Cardiac muscle cell (in vitro differentiated cells and primary cell): ENCODE data around the gene PTPN14. TPM values are rescaled to one million over a fixed set of nuclear protein-coding genes. Genes with fewer than 3 reads are reported as not detected.

ENCODE experiments used
- DNase-seq, 2 donors: peaks; one replicate each; pipeline versions ENCODE4 v3.0.0 to v3.0.0-alpha.2; 2010 to 2017; ENCODE audit warnings: low read depth in 1 of 2, low spot score in 1 of 2
- H3K27ac ChIP-seq: fragments of 200-600 bp; sonication (generic); 2 replicates; pipeline ENCODE4 v1.5.1; 2016
- H3K27me3 ChIP-seq: fragments of 200-600 bp; sonication (generic); 2 replicates; pipeline ENCODE4 v1.6.0; 2016; ENCODE audit warnings: control low read depth
- H3K36me3 ChIP-seq: fragments of 200-600 bp; sonication (generic); 2 replicates; pipeline ENCODE4 v1.5.1; 2016; ENCODE audit warnings: control low read depth
- H3K4me1 ChIP-seq: fragments of 200-600 bp; sonication (generic); 2 replicates; pipeline ENCODE4 v1.8.1; 2017; ENCODE audit warnings: low read depth, mild to moderate bottlenecking, mixed run types
- H3K4me3 ChIP-seq: fragments of 200-600 bp; sonication (generic); 2 replicates; pipeline ENCODE4 v1.5.1; 2016; ENCODE audit warnings: mild to moderate bottlenecking
- H3K9me3 ChIP-seq: fragments of 200-600 bp; sonication (generic); 2 replicates; pipeline ENCODE4 v1.5.1; 2017; ENCODE audit warnings: low read depth, mild to moderate bottlenecking, control low read depth
- polyA plus RNA-seq: library from polyadenylated mRNA; unstranded; fragments of >200 nt; fragmentation: Nextera tagmentation; extraction: Ambion mirVana; gene quantifications from 2 replicates; pipeline ENCODE4 v1.2.1, GENCODE V29; 2016
- total RNA-seq: library from RNA; depleted of rRNA; stranded (reverse); fragments of >200 nt; gene quantifications from 2 replicates; pipeline ENCODE4 v1.2.3, GENCODE V29; 2016
- TF ChIP-seq, protein P1 (sequence below): IDR thresholded peaks from 2 replicates; pipeline ENCODE4 v1.5.1; 2012; ENCODE audit warnings: low read depth, mild to moderate bottlenecking, low read length

The PTPN14 gene
- total and polyA plus RNA-seq, 2 experiments from 2014 or later, result 4.6 to 5.4 TPM

DNA sequence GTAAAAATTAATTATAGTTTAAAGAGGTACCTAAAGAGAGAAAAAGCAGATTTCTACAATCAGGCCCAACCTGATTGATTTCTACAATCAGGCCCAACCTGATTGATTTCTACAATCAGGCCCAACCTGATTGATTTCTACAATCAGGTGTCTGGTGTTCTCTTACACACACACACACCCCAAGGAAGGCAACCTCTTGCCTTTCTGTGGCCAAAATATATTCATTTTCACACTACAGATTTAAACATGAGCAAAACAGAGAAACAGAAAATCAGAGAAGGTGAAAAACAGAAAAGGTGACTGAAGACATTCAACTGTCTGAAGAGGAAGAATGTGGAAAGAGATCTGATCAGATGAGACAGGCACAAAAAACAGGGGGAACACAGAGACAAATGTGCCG, 166.0 kb downstream of the PTPN14 start:
- TF ChIP-seq, protein P1, sequence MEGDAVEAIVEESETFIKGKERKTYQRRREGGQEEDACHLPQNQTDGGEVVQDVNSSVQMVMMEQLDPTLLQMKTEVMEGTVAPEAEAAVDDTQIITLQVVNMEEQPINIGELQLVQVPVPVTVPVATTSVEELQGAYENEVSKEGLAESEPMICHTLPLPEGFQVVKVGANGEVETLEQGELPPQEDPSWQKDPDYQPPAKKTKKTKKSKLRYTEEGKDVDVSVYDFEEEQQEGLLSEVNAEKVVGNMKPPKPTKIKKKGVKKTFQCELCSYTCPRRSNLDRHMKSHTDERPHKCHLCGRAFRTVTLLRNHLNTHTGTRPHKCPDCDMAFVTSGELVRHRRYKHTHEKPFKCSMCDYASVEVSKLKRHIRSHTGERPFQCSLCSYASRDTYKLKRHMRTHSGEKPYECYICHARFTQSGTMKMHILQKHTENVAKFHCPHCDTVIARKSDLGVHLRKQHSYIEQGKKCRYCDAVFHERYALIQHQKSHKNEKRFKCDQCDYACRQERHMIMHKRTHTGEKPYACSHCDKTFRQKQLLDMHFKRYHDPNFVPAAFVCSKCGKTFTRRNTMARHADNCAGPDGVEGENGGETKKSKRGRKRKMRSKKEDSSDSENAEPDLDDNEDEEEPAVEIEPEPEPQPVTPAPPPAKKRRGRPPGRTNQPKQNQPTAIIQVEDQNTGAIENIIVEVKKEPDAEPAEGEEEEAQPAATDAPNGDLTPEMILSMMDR, result no peak
- Histone ChIP-seq H3K36me3 (peaks cover 6% of the 10 kb centered on the region), H3K9me3 (no peaks in the 10 kb centered on the region), H3K4me1 (no peaks in the 10 kb centered on the region), H3K4me3 (no peak overlapping the region), H3K27me3 (no peaks in the 10 kb centered on the region), H3K27ac (no peak overlapping the region)
- no peak for DNase-seq

DNA sequence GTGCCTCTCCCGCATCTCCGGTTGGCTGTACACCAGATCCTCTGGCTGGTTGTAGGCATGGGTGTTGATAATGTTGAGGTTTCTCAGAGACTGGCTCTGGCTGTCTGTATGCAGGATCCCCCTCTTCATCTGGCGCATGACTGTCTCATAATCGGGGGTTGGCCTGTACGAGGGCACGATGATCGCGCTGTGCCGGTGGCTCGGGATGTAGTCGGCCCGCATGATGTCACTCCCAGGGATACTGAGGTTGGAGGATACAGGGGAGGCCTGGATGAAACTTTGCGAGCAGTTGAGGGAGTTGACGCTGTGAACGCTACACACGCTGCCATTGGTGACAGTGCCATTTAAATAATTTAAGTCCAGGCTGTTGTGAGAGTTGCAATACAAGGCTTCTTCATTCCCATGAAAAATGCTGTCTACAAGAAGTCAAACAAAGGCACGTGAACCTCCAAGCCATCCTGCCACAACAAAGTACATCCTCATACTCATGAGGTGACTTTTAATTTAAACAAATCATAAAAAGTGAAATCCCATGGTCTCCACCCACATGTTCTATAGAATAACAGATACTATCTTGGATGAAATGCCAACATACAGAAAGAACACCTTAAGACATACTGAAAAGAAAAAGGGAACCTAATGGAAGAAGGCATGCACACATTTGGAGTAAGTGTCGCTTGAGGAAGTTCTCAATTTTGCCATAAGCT, 166.9 kb downstream of the PTPN14 start:
- TF ChIP-seq, protein P1, result no peak
- H3K9me3 ChIP-seq, result no peaks in the 10 kb centered on the region
- no peak overlapping the region for H3K4me3 ChIP-seq
- H3K4me1 ChIP-seq, result no peaks in the 10 kb centered on the region
- H3K27me3 ChIP-seq, result no peaks in the 10 kb centered on the region
- no peak overlapping the region for H3K27ac ChIP-seq
- DNase-seq, result no peak
- peaks cover 6% of the 10 kb centered on the region for H3K36me3 ChIP-seq

DNA sequence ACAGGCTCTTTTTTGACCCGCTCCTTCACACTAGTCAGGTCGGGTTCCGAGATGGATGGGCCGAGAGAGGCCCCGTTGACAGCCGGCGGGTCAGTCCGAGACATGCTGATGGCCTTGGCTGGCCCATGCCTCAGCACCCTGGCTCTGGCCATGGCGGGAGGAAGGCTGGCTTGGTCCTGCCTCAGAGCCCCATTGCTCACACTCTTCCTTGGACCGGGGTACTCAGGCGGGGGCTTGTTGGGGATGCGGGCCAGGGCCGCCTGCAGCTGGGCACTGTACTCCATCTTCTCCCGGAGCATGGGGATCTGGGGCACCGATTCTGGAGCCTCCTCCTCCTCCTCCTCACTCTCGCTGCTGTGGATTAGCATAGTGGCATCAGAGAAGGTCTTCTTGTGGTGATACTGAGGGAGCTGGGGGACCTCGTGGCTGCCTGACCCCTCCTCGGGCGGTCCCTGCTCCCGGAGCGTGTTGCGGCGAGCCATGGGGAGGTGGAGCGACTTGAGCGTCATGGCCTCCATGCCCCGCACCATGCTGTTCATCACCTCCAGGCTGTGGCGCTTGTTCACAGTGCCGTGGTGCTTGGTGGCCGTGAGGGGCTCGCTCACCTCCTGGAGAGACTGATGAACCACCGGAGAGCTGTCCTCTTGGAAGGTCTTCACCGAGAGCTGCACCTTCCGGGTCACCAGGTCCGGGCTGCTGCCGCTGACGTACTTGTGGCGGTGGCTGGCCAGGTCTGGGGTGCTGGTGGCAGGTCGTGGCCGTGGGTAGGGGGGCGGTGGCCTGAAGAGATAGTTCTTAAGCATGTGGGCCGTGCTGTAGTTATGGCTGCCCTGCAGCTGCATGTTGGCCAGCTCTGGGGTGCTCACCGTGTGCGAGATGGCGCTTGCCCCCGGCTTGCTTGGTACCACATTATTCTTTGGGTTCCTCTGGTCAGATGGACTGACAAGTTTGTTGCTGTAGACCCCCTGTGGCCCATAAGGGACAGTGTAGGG, 167.7 kb downstream of the PTPN14 start:
- no peaks in the 10 kb centered on the region for H3K27me3 ChIP-seq
- no peak for DNase-seq
- no peak overlapping the region for H3K4me3 ChIP-seq
- H3K9me3 ChIP-seq, result no peaks in the 10 kb centered on the region
- no peaks in the 10 kb centered on the region for H3K4me1 ChIP-seq
- no peak overlapping the region for H3K27ac ChIP-seq
- TF ChIP-seq, protein P1, result no peak
- peaks cover 6% of the 10 kb centered on the region for H3K36me3 ChIP-seq

DNA sequence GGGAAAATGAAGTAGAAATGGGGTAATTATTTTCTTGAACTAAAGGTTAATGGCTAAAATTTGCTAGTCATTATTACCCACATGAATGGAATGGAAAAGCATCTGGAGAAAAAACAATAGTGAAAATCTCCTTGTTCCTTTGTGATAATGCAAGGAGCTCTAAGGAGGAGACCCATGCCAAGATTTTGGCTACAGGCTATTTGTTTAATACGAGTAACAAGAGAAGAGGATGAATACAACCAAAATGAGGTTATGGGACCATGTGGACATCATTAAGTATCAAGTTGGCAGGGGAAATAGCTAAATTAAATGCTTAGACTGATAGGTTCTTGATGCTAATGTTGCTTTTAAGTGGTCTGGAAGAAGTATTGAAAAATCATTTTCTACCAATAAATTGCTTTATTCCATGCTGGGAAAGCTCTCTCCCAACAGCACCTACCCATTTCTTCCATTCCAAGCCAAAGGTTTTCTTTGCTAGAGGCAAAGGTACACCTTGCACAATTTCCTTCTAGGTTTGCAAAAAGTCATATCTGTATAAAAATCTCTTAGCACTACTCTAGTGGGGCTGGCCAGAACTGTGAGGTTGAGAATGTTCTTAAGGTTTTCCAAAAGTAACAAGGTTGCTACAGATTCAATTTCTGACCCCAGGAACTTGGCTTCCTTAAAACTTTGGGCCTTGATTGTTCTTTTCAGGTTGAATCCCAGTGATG, 170.3 kb downstream of the PTPN14 start:
- H3K27me3 ChIP-seq, result no peaks in the 10 kb centered on the region
- H3K4me3 ChIP-seq, result no peak overlapping the region
- H3K36me3 ChIP-seq, result peaks cover 6% of the 10 kb centered on the region
- H3K27ac ChIP-seq, result no peak overlapping the region
- TF ChIP-seq, protein P1, result no peak
- no peaks in the 10 kb centered on the region for H3K9me3 ChIP-seq
- no peaks in the 10 kb centered on the region for H3K4me1 ChIP-seq
- DNase-seq, result no peak

DNA sequence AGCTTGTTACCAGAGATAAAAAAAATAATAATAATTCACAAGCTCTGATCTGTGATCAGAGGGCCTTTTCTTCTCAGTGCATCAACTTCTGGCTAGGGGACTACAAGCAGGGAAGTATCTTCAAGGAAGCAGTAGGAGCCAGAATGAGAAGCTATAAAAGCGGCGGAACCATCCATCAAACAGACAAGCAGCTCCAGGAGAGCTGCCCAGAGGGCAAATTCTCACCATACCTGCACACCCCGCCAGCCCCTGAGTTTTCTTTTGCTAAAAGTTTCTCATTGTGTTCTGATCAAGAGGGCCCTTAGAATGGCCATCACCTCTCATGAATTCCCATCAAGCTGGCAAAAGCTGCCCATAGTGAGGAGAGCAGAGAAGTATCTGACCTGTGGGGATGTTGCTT, 171.0 kb downstream of the PTPN14 start:
- no peaks in the 10 kb centered on the region for H3K9me3 ChIP-seq
- H3K27ac ChIP-seq, result no peak overlapping the region
- no peaks in the 10 kb centered on the region for H3K27me3 ChIP-seq
- no peak for DNase-seq
- peaks cover 6% of the 10 kb centered on the region for H3K36me3 ChIP-seq
- TF ChIP-seq, protein P1, result no peak
- no peak overlapping the region for H3K4me3 ChIP-seq
- no peaks in the 10 kb centered on the region for H3K4me1 ChIP-seq
